Stimulated activated CD4-positive, alpha-beta T cell treated with anti-CD3 and anti-CD28 coated beads, Interleukin-12 subunit alpha, Interleukin-12 subunit beta, amount 100 ng/mL, for 48 hours (primary cell): ENCODE measurements around the gene TTC7B.
A peak's percentile ranks its signal among the peaks of the same experiment; 100 is the strongest.

Source experiments
- DNase-seq, 3 donors: peaks; one replicate each; pipeline ENCODE4 v3.0.0-alpha.2; 2020; ENCODE audit warnings: low read depth in 2 of 3, low spot score in 1 of 3

TTC7B gene

DNA sequence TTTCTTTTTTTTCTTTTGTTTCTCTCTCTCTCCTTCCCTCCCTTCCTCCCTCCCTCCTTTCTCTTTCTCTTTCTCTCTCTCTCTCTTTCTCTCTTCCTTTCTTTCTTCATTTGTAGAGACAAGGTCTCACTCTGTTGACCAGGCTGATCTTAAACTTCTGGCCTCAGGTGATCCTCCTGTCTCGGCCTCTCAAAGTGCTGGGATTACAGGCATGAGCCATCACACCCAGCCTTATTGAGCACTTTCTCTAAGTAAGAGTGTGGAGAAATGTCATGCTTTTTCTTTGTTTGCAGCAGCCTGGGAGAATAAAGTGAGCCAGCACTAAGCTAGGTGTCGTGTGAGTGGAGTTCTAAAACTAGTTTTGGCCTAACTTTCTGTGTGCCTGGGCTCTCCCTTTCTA lies 74.0 kb downstream of the TTC7B start:
- no peak for DNase-seq

DNA sequence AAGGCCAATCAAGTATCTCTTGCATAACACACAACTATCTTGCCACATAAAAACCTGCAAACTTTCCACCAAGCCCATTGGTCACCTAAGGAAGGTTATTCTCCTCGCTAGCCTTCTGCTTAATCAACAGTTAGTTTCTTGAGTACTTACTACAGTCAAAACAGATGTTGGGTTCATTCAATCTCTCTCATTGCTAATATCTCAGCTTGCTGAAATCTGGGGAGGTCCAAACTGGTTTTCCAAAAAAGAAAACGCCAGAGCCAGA lies 74.6 kb downstream of the TTC7B start:
- no peak for DNase-seq

DNA sequence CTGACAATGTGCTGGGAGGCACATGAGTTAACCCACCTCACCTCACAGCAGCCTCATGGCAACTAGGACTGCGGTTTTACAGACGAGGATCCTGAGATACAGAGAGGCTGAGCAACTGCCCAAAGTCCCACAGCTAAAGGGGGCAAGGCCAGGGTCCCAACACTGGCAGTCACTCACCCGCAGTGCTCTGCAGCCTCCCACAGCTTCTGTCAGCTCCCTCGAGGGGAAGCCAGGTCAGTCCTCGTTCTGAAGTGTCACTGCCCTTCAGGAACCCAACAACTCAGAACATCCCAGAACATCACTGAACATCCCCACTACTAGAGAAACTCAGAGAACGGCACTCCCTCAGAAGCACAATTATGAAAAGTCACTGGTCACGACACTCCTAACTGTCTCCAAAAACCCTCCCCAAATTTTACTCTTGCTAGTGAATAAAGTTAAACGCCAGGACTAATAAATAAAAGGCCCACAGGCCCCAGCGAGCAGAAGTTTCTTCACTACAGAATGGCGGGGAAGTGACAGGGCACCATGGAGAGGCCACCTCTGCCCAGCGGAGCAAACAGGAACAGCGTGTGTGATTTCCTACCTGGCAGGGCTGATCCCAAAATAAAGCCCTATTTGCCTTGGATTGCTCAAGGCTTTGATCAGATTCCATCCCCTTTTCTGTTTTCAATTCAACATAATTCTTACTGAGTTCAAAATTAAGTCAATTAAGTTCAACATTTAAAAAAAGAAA lies 75.1 kb downstream of the TTC7B start:
- no peak for DNase-seq

DNA sequence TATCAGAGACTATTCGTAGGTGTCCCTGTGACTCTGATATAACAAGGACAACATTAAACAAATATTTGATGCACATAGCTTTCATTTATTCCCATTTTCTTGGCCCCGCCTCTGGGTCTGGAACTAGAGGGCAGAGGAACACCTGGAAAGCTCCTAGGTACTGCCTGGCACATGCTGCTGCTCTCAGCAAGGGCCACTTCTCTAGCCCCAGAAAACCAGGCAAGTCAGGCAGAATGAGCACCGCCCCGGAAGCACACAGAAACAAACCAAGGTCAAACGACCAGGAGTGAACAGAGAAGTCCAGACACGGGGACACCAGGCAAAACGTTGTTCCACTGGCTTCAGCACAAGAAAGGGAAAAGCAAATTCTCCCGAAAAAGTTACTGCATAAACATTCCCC lies 76.1 kb downstream of the TTC7B start:
- no peak for DNase-seq

DNA sequence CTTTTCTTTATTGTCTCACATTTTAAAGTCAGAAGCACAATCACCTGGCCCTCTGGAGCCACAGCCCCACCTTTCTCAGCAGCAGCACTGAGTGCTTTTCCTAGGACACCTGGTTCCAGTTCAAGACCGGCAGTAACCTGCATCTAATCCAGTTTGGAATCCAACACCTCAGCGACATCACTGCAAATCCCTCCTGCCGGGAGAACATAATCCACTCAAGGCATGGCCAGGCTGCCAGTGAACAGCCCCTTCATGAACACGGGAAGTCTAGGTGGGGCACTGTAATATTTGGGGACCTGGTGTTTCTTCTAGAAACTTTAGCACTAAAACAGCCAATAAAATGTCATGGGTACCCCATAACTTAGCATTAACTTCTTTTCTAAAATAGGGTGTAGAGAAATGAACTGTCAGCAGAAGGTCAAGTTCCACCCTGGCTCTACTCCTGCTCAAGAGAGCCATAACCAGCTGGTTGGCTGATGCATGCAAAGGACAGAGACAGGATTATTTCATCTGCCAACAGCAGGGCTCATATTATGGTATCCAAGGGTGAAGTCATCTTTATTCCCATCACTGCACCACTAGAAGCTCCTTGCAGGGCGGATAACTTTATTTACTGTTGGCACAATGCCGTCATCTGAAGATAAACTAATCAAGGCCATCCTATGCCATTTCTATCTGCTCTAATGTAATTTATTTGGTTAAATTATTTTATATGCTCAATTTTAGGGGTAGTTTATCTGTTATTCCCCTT lies 76.7 kb downstream of the TTC7B start:
- no peak for DNase-seq

DNA sequence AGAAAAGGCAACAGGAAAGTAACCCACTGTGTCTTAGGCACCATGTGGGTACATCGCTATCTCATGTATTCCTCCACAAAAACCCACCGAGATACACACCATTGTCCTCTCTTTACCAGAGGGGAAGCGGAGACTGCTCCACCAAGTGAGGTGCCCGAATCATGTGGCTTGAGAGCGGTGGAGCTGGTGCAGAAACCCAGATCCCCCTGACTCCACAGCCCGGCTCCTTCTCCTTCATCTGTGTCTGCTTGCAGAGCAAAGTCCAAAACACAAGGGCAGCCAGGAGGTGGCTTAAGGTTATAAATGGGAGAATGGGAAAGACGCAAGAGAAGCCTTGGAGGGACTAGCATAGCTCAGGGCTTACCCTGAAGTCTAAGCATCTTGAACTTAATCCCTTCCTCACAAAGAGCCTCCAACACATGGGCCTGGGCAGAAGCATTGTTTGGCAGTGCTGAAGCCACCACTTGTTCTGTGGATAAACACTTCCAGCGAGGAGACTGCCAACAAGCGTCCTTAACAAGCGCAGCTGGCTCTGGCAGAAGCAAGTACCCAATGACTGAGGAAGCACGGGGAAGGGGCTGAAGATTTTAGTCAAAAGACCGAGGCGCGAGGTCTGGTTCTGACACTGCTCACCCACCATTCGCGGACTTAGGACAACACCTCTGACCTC lies 83.0 kb downstream of the TTC7B start:
- DNase-seq = no peak

DNA sequence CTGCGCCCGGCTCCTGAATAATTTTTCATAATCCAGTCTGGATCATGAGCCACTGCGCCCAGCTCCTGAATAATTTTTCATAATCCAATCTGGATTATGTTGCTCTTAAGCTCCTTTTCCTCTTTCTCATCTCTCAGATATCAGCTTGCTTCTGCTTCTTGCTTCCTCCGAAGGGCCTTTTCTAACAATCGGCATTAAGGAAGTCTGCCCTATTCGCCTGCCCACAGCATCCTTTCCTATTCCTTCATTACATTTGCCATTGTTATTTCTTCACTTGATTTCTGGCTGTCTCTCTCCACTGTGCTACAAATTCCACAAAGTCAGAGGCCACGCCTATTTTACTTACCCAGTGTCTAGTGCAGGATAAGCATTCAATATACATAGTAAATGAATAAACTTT lies 83.5 kb downstream of the TTC7B start:
- DNase-seq = no peak

DNA sequence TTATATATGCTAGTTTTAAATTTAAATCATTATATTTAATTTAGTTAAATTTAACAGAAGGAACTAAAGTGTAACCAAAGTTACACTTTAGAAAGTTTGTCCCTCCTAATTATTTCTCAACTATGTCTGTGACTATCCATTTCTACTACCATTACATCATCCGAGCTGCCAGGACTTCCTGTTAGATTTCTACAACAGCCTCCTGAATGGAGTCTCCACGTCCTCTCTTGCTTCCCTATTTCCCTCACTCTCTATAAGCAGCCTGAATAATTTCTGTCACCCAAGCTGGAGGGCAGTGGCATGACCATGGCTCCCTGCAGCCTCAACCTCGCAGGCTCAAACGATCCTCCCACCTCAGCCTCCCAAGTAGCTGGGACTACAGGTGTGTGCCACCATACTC lies 84.1 kb downstream of the TTC7B start:
- DNase-seq = no peak

DNA sequence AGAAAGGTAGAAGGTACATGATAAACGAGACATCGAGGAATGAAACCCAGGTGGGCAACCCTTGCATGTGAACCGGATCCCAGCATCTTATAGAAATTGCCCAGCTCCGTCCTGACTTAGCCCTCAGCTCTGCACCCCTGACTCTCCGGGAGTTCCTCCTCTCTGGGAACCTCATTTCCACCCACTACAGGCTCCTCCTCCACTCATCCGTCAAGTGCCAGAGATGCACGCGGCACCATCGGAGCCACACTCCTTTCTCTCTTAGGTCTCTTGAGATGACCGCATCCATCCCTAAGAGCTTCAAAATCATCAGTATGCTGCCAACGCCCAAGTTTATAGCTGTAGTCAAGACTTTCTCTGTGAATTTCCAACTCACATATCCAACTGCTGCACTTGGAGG lies 84.7 kb downstream of the TTC7B start:
- no peak for DNase-seq

DNA sequence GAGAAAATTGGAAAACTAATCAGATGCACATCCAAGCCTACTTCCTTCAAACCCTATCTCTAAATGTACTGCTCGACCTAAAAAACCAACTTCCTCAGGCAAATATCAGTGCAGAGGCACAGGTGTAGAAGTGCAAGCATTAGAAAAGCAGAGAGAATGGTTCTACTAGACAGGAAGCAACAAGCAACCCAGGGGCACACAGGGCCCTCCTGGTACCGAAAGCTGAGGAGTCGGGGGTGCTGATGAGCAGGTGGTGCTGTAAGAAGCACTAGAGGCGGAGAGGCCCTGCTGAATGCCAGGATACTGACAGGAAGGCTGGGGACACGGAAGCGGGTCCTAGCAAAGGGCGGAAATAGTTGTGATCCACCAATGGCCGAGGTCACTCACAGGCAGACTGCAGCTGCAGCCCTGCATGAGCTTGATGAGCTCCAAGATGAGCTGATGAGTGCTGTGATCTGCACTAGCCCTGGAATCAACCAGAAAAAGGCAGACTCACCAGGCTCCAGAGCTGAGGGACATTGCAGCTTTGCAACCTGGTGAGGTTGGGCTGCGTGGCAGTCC lies 85.9 kb downstream of the TTC7B start:
- DNase-seq = no peak

DNA sequence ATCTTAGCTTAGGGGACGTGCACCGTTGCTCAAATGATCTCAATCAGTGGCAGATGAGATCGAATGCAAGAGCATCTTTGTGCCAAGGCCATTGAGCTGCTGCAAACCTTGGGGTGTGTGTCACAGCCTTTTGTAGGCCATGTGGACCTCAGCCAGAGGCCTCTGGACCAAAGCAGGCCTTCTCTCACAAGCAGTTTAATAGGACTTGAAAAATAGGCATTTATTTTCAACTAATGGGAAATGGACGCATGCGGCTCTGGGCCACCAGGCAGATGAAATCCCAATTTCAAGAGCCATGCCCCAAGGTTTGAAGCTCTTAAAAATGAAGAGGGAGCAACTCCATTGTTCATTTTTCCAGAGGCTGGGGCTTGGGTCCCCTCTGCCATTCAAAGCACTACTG lies 87.3 kb downstream of the TTC7B start:
- DNase-seq = no peak

DNA sequence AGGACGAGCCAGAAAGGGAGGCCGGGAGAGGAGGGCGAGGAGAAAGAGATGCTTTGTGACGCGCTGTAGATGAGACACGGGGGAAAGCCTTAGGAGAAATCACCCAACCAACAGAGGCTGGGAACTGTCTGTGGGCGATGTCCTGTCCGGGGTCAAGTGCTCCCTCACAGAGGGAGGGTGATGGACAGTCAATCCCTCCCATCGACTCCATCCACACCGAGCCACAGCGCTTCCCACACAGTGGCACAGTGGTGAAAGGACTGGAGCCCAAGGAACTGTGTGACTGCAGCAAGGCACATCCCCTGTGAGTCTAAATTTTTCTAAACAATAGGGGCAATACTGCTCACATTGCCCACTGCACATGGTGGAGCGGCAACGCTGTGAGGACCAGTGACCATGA lies 89.1 kb downstream of the TTC7B start:
- no peak for DNase-seq

DNA sequence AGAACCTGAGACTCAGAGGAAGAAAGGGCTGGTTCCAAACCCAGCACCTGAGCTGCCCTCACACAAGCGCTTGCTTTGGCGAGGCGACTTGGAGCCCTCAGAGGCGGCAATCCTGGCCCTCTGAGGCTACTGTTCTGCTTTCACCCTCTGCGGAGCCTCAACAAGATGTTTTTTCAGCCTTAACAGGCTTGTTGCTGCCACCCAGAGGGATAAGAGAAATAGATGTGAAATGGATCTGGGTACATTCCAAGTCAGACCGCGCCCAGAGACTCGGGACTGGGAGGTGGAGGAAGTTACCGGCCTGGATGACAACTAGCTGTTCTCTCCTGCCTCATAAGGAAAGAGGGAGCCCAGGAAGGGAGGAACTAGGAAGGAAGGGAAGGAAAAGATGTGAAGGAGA lies 89.6 kb downstream of the TTC7B start:
- no peak for DNase-seq

DNA sequence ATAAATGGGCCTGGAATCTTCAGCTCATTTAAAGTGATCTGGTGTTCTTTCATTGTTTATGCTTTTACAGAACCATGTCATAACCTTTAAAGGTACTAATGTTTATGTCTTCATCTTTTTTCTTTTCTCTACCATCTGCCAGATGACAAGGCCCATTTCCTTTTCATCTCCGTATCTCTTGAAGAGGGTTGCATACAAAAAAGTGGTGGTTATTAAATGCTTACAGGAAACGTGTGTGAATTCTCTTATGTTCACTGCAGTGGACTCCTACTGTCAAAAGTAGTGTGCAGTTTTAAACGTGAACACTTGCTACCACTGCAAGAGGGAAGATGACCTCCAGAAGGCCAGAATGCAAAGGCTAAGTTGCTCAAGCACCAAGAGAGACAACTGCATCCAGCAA lies 91.4 kb downstream of the TTC7B start:
- no peak for DNase-seq

DNA sequence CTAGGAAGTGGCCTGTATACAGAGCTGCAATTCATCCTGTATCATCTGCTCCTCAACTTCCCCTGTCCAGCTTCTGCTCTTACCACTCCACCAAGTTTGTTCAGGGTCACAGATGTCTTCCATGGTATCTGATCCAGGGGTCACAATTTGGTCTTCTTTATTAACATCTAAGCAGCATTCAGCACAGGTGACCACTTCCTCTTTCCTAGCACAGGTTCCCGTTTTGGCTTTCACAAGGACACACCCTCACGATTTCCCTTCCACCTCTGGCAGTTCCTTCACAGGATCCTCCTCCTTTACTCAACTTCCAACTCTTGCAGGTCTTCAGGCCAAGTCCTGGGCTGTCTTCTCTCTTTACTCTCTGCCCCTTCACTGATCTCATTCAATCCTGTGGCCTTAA lies 93.6 kb downstream of the TTC7B start:
- no peak for DNase-seq

DNA sequence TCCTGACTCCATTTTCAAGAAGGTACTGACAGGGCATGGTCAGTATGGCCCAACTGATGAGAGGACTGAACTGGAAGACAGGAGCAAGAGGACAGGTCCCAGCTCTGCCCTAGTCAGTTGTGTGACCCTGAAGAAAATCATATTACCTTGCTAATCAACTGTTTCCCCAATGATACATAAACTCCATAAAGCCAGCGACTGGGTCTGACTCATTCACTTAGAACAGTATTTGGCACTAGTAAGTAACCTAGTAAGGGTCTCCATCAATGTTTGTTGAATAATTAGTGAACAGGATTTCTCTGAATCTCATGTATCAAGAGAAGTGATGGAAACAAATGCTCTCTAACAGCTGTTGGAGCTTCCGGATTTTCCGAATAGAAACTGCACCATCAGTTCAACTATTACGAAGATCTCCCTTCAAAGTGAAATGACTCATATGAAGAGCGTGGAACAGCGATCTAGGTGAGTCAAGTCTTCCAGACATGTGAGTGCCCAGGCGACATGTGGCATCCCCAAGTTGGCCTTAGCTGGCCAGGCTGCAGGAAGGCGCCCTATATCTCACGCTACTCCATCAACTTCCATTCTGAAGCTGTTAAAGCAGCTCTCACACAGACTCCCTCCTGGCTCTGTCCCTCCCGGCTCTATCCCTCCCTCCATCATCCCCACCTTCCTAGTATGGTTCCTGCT lies 94.5 kb downstream of the TTC7B start:
- peak in 1 of 3 donors; percentile 1 for DNase-seq

DNA sequence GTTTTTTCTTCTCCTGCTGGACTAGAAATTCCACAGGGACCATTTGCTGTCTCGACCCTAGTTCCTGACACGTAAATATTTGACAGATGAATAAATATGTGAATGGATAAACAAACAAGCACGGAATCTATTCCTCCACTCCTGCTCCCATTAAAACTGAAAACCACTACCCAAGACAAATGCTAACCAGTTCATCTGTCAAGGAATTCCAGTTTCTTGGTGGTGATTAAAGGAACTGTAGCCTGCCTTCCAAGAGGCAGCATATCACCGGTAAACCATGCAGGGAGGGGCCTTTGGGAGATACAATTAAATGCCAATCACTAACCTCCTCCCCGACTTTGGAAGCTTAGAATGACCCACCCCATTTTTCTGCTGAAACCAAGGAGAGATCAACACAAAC lies 95.4 kb downstream of the TTC7B start:
- no peak for DNase-seq

DNA sequence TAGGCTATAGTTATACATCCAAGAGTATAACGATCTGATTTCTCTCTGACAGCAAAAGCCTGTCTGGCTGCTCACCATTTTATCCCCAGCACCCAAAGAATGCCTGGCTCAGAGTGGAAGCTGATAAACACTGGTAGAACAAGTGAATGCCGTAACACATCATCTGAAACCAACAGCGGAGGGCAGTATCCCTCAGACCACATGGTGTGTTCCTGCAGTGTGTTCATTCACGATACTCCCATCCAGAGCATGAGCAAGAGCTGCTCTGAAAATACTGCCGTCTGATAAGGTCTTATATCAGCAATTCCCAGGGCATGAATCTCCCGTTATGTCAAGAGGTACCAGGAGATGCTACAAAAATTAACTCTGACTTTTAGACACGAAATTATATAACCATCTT lies 95.9 kb downstream of the TTC7B start:
- no peak for DNase-seq

DNA sequence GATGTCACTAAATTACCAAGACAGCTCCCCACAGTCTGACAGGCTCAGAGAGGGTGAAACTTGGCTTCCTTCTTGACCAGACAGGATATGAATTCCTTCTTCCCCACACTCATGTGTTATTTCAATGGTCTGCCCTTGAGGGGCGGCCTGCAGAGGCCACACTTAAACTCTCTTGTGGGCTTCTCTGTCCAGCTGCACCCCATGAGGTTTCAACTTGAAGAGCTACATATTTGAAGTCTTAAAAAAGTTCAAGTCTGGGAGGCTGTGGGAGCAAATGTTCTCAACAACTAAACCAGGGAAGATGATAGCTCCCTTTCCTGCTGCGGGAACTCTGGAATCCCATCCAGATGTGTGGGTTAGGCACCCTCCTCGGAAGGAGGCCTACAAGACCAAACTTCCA lies 98.3 kb downstream of the TTC7B start:
- no peak for DNase-seq

DNA sequence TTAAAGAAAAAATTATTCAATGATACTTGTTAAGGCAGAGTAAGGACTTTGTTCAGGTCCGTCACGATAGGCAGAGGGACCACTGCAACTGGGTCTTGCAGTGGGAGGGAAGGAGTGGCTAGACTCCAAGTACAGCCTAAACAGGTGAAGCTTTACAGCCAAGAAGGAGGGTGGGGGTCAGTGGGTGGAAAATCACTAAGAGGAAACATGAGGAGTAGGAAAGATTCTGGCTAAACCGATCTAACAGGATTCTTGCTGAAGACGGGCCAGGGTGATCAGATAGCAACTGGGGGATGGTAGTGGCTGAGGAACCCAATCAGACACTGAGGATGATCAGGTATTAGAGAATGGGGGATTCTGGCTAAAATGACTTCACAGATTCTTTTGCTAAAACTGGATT lies 100.2 kb downstream of the TTC7B start:
- DNase-seq = no peak

DNA sequence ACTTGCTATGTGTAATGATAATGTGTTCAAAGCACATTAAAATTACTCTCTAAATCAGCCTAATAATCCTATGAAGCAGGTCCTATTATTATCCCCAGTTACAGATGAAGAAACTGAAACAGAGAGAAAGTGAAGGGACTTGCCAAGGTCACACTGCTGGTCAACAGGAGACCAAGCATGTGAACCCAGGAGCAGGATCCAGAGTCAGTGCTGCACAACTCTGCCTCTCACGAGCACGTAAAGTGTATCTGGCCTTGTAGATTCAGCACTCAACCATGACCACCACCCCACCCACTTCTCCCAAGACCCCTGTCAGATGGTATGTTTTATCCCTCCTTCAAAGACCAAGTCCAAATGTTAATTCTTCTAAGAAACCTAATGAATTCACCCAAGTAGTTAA lies 100.7 kb downstream of the TTC7B start:
- DNase-seq = no peak

DNA sequence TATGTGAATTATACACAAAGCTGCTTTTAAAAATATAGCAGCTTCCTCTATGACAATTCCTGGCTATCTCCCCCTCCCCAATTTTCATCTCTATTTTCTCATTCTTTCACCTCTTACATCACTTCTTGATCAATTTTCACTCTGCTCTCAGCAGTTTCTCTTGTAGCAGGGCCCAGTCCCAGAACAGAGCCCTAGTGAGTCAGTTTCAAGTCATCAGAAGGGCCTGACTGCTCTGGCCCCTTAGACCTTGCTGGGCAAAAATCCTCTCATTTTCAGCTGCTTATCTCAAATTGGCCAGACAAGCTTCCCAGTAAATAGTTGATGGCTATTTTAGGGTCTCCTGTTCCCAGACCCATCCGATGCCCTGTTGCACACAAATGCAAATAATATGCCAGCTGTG lies 101.4 kb downstream of the TTC7B start:
- no peak for DNase-seq
